GM20431 (cell line): Measurements from ENCODE around the gene TSKU.

Source experiments
- in situ Hi-C: fragments of 300-500 bp; cut with MseI, MboI; formaldehyde crosslinking; loops from one replicate; pipeline ENCODE4 v1.15.0; 2020; ENCODE audit warnings: low sequenced_read_pairs; ENCODE audit not compliant: unreplicated experiment

The TSKU gene

GRCh38 chr11:76837696-76838677 is 54.8 kb downstream of the TSKU start:
- in situ Hi-C loops = no loop called here

GRCh38 chr11:76838678-76839068 is 55.5 kb downstream of the TSKU start:
- in situ Hi-C loops = no loop called here

DNA sequence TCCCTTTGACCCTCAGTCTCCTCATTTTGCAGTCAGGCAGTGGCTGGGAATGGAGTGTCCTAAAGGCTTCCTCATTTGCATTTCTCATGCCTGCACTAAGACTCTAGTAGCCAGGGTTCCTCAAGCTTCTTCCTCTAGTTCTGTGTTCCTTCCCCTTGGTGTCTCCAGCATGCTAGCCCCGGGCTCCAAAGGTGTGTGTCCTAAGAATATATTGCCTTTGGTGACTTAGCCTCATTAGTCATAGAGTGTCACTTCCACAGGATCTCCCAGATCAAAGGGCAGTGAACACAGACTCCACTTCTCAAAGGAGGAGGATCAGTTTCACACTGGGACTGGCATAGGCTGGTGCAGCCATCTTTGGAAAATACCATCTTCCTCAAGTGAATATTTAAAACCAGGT is 56.2 kb downstream of the TSKU start:
- in situ Hi-C loops = no loop called here

- in situ Hi-C loops = no loop called here
Observed at GRCh38 chr11:76841923-76842452, 58.8 kb downstream of the TSKU start.

GRCh38 chr11:76843907-76844306 is 60.8 kb downstream of the TSKU start:
- in situ Hi-C loops = no loop called here

DNA sequence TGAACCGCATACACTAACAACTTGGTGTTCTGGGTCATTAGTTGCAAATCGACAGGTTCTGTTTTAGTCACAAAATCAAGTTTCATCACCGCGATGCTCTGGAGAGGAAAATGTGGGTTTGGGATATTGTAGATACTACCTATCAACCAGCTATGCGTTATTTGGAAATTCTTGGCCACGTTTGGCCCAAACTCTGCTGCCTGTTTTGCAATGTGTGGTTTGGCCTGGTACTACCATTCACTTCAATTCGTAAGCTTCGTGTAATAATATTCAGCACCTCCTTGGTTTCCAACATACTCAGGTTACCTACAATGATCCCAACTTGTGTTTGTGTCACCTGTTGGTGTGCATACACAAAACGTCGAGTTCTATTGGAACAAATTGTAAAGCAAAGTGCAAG is 61.4 kb downstream of the TSKU start:
- in situ Hi-C loops = no loop called here

GRCh38 chr11:76845069-76845468 is 61.9 kb downstream of the TSKU start:
- in situ Hi-C loops = no loop called here

GRCh38 chr11:76846441-76846840 is 63.3 kb downstream of the TSKU start:
- in situ Hi-C loops = no loop called here
